ENCODE data around the gene ATP1A1.

ATP1A1 gene

DNA sequence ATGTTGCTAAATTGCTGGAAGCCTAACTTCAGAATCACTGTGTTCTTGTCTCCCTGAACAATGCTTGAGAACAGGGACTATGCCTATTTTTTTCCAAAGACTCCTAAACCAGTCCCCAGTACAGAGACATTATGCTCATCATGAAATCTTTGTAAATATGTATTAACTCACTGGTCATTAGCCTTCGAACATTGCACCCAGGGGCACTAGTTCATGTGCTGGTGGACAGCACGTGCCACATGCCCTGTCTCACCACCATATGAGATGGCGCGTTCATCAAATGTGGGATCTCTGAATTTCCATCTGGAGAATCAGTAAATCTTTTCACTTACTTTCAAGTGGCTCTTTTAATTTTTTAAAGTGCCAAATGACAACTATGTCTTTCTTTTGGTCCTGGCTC is 11.0 kb upstream of the ATP1A1 start:
- DNase-seq (ENCODE audit: low spot score), result no peak
- TF ChIP-seq, protein P1, sequence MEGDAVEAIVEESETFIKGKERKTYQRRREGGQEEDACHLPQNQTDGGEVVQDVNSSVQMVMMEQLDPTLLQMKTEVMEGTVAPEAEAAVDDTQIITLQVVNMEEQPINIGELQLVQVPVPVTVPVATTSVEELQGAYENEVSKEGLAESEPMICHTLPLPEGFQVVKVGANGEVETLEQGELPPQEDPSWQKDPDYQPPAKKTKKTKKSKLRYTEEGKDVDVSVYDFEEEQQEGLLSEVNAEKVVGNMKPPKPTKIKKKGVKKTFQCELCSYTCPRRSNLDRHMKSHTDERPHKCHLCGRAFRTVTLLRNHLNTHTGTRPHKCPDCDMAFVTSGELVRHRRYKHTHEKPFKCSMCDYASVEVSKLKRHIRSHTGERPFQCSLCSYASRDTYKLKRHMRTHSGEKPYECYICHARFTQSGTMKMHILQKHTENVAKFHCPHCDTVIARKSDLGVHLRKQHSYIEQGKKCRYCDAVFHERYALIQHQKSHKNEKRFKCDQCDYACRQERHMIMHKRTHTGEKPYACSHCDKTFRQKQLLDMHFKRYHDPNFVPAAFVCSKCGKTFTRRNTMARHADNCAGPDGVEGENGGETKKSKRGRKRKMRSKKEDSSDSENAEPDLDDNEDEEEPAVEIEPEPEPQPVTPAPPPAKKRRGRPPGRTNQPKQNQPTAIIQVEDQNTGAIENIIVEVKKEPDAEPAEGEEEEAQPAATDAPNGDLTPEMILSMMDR (IDR thresholded peaks at IDR 0.05; ENCODE audit: extremely low read depth, missing control alignments), result no peak

DNA sequence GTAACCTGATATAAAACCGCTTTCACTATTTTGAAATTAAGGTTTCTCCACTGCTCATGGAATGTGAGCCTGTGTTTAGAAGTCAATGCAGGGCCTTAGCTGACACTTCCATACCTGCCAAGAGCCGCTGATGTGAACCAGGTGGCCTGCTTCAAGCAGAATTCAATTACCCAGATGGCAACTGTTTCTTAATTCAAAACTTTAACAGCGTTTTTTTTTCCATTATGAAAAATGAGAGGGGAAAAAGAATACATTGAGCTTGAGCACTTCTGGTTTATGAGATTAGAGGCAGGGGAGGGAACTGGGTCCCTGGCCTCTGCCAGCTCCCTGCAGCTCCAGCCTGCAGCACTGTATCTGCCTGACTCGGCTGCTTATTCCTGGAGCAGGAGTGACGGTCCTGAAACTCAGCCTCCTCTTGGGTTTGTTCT is 7.7 kb upstream of the ATP1A1 start:
- DNase-seq (ENCODE audit: low spot score), result no peak
- TF ChIP-seq, protein P1 (IDR thresholded peaks at IDR 0.05; ENCODE audit: extremely low read depth, missing control alignments), result no peak

DNA sequence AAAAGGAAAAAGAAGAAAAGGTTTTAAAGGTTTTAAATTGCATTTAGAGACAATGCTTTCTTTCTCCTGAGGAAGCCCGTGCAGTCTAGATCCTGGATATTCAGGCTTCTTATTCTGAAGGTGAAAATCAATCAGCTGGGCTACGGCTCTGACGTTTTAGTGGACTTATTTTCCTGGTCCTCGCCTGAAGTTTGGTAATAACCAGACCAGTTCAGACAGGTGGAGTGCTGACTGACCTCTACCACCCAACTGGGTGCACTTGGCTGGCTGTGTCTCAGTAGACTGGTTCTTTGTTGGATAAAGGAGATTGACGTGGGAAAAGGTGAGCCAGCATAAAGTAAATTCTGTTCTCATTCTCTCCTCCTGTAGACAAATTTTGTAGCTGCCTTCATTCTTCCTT is 7.2 kb upstream of the ATP1A1 start:
- no peak for DNase-seq (ENCODE audit: low spot score)
- TF ChIP-seq, protein P1 (IDR thresholded peaks at IDR 0.05; ENCODE audit: extremely low read depth, missing control alignments), result no peak

DNA sequence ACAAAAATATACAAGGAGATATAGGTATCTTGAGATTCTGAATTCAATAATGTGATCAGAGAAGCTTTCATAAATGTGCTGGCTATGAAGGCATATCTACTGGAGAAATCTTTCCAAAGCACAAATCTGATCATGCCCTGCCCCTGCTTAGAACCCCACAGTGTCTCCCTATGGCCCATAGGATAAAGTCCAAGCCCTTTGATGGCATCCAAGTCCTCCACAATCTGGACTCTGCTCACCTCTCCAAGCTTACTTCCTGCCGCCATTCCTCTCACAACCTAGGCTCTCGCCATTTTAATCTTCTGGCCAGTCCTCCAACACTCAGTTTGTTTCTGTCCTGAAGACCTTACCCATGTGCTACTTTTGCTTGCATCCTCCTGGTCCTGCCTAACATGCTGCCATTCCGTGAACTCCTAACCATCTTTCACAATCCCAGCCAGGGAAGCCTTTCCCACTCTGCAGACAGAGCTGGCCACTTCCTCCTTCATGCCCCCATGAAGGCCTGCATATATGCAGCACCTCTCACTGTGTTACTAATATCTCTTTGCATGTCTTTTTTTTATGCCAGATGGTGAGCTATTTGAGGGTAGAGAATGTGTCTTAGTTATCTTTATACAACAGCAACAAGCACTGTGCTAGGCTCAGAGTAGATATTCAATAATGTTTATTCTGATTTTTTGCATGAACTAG is 5.6 kb upstream of the ATP1A1 start:
- DNase-seq (ENCODE audit: low spot score), result no peak
- TF ChIP-seq, protein P1 (IDR thresholded peaks at IDR 0.05; ENCODE audit: extremely low read depth, missing control alignments), result no peak

DNA sequence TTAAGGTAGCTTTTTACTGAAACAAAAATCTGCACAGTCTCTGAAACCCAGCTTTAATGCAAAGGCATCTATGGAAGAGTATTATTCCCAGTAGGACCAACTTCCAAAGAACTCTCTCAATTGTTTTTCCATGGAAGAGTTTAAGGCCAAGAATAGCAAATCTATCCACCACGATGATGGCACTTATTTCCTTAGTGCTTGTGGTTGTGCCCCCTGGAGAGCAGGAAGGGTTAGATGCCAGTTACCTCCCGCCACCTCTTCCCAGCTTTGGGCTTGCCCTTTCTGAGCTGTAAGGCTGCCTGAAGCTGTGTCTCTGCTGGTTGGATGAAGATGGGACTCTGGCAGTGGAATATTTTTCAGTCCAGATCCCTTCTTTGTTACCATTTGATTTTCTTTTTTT is 4.8 kb upstream of the ATP1A1 start:
- TF ChIP-seq, protein P1 (IDR thresholded peaks at IDR 0.05; ENCODE audit: extremely low read depth, missing control alignments), result no peak
- DNase-seq (ENCODE audit: low spot score), result no peak

DNA sequence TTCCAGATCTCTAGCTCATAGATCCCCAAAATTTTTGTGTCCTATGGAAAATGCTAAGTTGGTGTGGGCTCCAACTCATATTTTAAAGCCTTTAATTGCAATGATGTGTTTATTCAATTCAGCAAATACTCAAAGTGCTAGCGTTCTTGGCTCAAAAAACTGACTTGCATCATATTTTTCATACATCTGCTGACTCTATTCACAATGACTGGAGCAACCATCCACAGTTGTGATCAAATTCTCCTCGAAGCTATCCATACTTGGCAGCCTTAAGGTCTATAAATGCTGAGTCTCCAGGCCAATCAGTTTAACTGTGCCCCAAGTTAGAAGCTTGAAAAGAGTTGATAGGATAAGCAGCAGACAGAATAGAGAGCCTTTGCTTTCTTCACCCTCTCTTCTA is 2.9 kb upstream of the ATP1A1 start:
- DNase-seq (ENCODE audit: low spot score), result no peak
- TF ChIP-seq, protein P1 (IDR thresholded peaks at IDR 0.05; ENCODE audit: extremely low read depth, missing control alignments), result no peak

DNA sequence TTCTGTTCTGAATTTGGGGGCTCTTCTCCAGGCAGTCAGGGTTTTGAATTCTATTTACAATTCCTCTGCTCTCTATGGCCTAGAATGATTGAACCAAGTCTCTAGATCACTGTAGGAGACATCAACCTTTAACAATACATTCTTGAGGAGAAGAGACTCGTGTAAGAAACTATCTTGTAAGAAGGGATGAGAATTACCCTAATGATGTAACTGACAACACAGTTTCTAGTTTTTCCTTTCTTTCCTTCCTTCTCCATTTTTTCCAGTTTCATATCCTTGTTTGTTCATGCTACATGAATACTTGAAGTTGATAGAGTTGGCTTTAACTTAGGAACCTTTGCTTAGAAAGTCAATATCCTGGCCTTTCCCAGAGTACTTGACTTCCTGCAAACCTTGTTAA is 1.3 kb upstream of the ATP1A1 start:
- TF ChIP-seq, protein P1 (IDR thresholded peaks at IDR 0.05; ENCODE audit: extremely low read depth, missing control alignments), result no peak

More for the DNA sequence above, 1.3 kb upstream of the ATP1A1 start:
- no peak for DNase-seq (ENCODE audit: low spot score)
